IMR-90 (cell line): ENCODE results near the gene MAP3K9.

Experiments used
- CHD1 ChIP-seq: IDR thresholded peaks from 2 replicates; pipeline ENCODE4 v1.6.1; 2012; ENCODE audit warnings: low read depth, low read length, improper control_type of control experiment
- CTCF ChIP-seq: conservative IDR thresholded peaks from 2 replicates; pipeline ENCODE4 v1.5.1; 2012; ENCODE audit warnings: mild to moderate bottlenecking, low read depth, low read length, improper control_type of control experiment
- MXI1 ChIP-seq: IDR thresholded peaks from 2 replicates; pipeline ENCODE4 v1.6.1; 2012; ENCODE audit warnings: low read depth, mild to moderate bottlenecking, low read length, moderate library complexity, borderline replicate concordance
- POLR2A ChIP-seq: IDR thresholded peaks from 2 replicates; pipeline ENCODE4 v1.6.1; 2012; ENCODE audit warnings: mild to moderate bottlenecking, low read depth, low read length
- RAD21 ChIP-seq: IDR thresholded peaks from 2 replicates; pipeline ENCODE4 v1.6.1; 2012; ENCODE audit warnings: low read length, improper control_type of control experiment

DNA sequence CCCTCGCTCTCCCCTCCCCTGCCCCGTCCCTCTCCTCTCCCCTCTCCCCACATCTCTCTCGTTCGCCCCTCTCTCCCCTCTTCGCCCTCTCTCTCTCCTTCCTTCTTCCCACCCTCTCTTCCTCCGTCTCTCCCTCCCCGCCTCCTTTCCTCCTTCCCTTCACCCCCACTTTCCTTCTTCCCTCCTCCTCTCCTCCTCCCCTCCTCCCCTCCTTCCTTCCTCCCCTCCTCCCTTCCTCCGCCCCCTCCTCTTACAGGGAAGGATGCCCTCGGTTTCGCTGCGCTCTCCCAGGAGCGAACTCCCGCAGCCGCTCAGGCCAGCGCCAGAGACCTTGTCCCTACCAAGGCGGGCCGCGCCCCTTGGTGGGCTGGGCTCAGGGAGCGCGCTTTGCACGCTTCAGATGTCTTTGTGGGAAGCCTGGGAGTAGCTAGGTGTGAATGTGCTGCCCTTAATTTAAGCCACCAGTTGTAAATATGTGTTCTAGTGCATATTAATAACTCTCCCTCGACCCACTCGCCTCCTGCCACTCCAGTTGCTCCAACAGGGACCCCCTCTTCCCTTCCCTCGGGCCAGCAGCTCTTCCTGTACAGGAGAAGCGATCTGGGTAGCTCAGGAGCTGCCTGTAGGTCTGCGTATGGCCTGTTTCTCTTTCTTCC, 13.3 kb upstream of the MAP3K9 start:
- TF ChIP-seq CTCF, result no peak
- TF ChIP-seq MXI1, result no peak
- TF ChIP-seq RAD21, result no peak
- TF ChIP-seq CHD1, result no peak
- no peak for TF ChIP-seq POLR2A
